GM23248 (cell line): Measurements from ENCODE around the gene LMX1B. TPM values are rescaled to one million over a fixed set of nuclear protein-coding genes. Genes with fewer than 3 reads are reported as not detected.
A peak's percentile ranks its signal among the peaks of the same experiment; 100 is the strongest.

ENCODE experiments used
- DNase-seq: peaks from one replicate; pipeline ENCODE4 v3.0.0-alpha.2; 2015
- H2AFZ ChIP-seq: fragments of 200-600 bp; sonication (generic); 2 replicates; pipeline ENCODE4 v1.6.1; 2016; ENCODE audit warnings: antibody characterized with exemption
- H3F3A ChIP-seq: fragments of 200-600 bp; sonication (generic); 2 replicates; pipeline ENCODE4 v1.6.1; 2016; ENCODE audit warnings: mild to moderate bottlenecking, antibody characterized with exemption, mixed run types; ENCODE audit not compliant: insufficient read depth
- H3K27ac ChIP-seq: fragments of 200-600 bp; sonication (generic); 2 replicates; pipeline ENCODE4 v1.5.1; 2016; ENCODE audit warnings: mild to moderate bottlenecking
- H3K27me3 ChIP-seq: fragments of 200-600 bp; sonication (generic); replicated peaks from 2 replicates; pipeline ENCODE4 v1.6.1; 2016; ENCODE audit warnings: mild to moderate bottlenecking; ENCODE audit not compliant: insufficient read depth
- H3K36me3 ChIP-seq: fragments of 200-600 bp; sonication (generic); 2 replicates; pipeline ENCODE4 v1.6.1; 2016; ENCODE audit warnings: low read depth, mild to moderate bottlenecking
- H3K4me1 ChIP-seq: fragments of 200-600 bp; sonication (generic); 2 replicates; pipeline ENCODE4 v1.6.1; 2016; ENCODE audit warnings: mild to moderate bottlenecking; ENCODE audit not compliant: insufficient read depth
- H3K4me2 ChIP-seq: fragments of 200-600 bp; sonication (generic); one replicate; pipeline ENCODE4 v1.6.1; 2016; ENCODE audit warnings: mild to moderate bottlenecking; ENCODE audit not compliant: unreplicated experiment
- H3K4me3 ChIP-seq: fragments of 200-600 bp; sonication (generic); 2 replicates; pipeline ENCODE4 v1.5.1; 2016; ENCODE audit warnings: mild to moderate bottlenecking
- H3K79me2 ChIP-seq: fragments of 200-600 bp; sonication (generic); 2 replicates; pipeline ENCODE4 v1.6.1; 2016; ENCODE audit warnings: mild to moderate bottlenecking; ENCODE audit not compliant: insufficient read depth
- H3K9ac ChIP-seq: fragments of 200-600 bp; sonication (generic); 2 replicates; pipeline ENCODE4 v1.6.1; 2016; ENCODE audit warnings: mild to moderate bottlenecking
- H3K9me2 ChIP-seq: fragments of 200-600 bp; sonication (generic); 2 replicates; pipeline ENCODE4 v1.6.1; 2016; ENCODE audit warnings: mixed run types, mild to moderate bottlenecking, moderate library complexity; ENCODE audit not compliant: insufficient read depth
- H3K9me3 ChIP-seq: fragments of 200-600 bp; sonication (generic); one replicate; pipeline ENCODE4 v1.6.1; 2017; ENCODE audit warnings: low read depth
- H4K20me1 ChIP-seq: fragments of 200-600 bp; sonication (generic); 2 replicates; pipeline ENCODE4 v1.6.0; 2016; ENCODE audit not compliant: insufficient read depth
- EZH2 ChIP-seq: fragments of 200-600 bp; sonication (generic); IDR thresholded peaks from 2 replicates; pipeline ENCODE4 v1.6.1; 2018; ENCODE audit warnings: antibody characterized with exemption, mild to moderate bottlenecking; ENCODE audit not compliant: insufficient read depth, poor library complexity, severe bottlenecking
- EZH2phosphoT487 ChIP-seq: fragments of 200-600 bp; sonication (generic); IDR thresholded peaks from 2 replicates; pipeline ENCODE4 v1.6.1; 2018; ENCODE audit warnings: antibody characterized with exemption, moderate library complexity, mild to moderate bottlenecking, low read depth; ENCODE audit not compliant: insufficient read depth
- whole genome bisulfite sequencing, 2 experiments: methylation state at CpG; one replicate each; pipeline ENCODE4 v1.1.6; 2015 to 2017; ENCODE audit warnings: low lambda C conversion rate in 2 of 2, low coverage in 1 of 2; ENCODE audit errors: missing lambda C conversion rate in 2 of 2; 5-methylcytosine and 5-hydroxymethylcytosine counted together
- in situ Hi-C: fragments of 300-500 bp; cut with MboI; formaldehyde crosslinking; loops from 2 replicates; pipeline ENCODE4 v1.15.0; 2020
- polyA plus RNA-seq: library from polyadenylated mRNA; unstranded; fragments of >200 nt; fragmentation: Nextera tagmentation; extraction: Ambion mirVana; gene quantifications from 2 replicates; pipeline ENCODE4 v1.2.1, GENCODE V29; 2016
- total RNA-seq: library from RNA; depleted of rRNA; stranded (reverse); fragments of >200 nt; shearing (Covaris generic); gene quantifications from 2 replicates; pipeline ENCODE4 v1.2.3, GENCODE V29; 2014

The LMX1B gene
- total and polyA plus RNA-seq, 2 experiments from 2014 or later, result not detected

GRCh38 chr9:126687930-126688461 lies 74.3 kb downstream of the LMX1B start:
- DNase-seq, result no peak
- no peaks in the 10 kb centered on the region for H3K9me2 ChIP-seq
- no peak overlapping the region for H3K9ac ChIP-seq
- no peak overlapping the region for H3K4me3 ChIP-seq
- no peaks in the 10 kb centered on the region for H3K9me3 ChIP-seq
- WGBS, 2 experiments, result 90 to 91% methylated on average over 18 to 20 of the region's 20 CpGs
- peaks cover 32% of the 10 kb centered on the region for H3K27me3 ChIP-seq
- no peak overlapping the region for H3K4me2 ChIP-seq
- in situ Hi-C loops, result no loop called here
- no peaks in the 10 kb centered on the region for H3K36me3 ChIP-seq
- no peaks in the 10 kb centered on the region for H3K4me1 ChIP-seq
- no peaks in the 10 kb centered on the region for H3F3A ChIP-seq
- no peak overlapping the region for H2AFZ ChIP-seq
- H3K79me2 ChIP-seq, result no peaks in the 10 kb centered on the region
- no peak overlapping the region for H3K27ac ChIP-seq
- H4K20me1 ChIP-seq, result no peaks in the 10 kb centered on the region
- TF ChIP-seq EZH2phosphoT487 (no peak), EZH2 (no peak)

- WGBS, 2 experiments, result 52 to 61% methylated on average over 3 of the region's 3 CpGs
Observed at GRCh38 chr9:126688617-126689016, 74.9 kb downstream of the LMX1B start.

GRCh38 chr9:126689027-126689825 lies 75.5 kb downstream of the LMX1B start:
- Histone ChIP-seq H3K4me2 (no peak overlapping the region), H3K27me3 (peaks cover 20% of the 10 kb centered on the region)

More at GRCh38 chr9:126688617-126689016, 74.9 kb downstream of the LMX1B start:
- H3K27me3 ChIP-seq, result peaks cover 26% of the 10 kb centered on the region
- H3K4me3 ChIP-seq, result no peak overlapping the region
- H3K9ac ChIP-seq, result no peak overlapping the region
- no peaks in the 10 kb centered on the region for H3K79me2 ChIP-seq
- H4K20me1 ChIP-seq, result no peaks in the 10 kb centered on the region
- H3K4me1 ChIP-seq, result no peaks in the 10 kb centered on the region
- no peak overlapping the region for H2AFZ ChIP-seq
- H3K4me2 ChIP-seq, result no peak overlapping the region
- no peaks in the 10 kb centered on the region for H3K36me3 ChIP-seq
- H3K9me3 ChIP-seq, result no peaks in the 10 kb centered on the region
- no peak for DNase-seq
- TF ChIP-seq EZH2phosphoT487 (no peak), EZH2 (no peak)
- no peaks in the 10 kb centered on the region for H3F3A ChIP-seq
- in situ Hi-C loops, result no loop called here
- H3K27ac ChIP-seq, result no peak overlapping the region
- no peaks in the 10 kb centered on the region for H3K9me2 ChIP-seq

GRCh38 chr9:126690431-126691051 lies 76.8 kb downstream of the LMX1B start:
- no peaks in the 10 kb centered on the region for H4K20me1 ChIP-seq
- H3K27me3 ChIP-seq, result peaks cover 12% of the 10 kb centered on the region
- no peak overlapping the region for H3K4me2 ChIP-seq
- H3K27ac ChIP-seq, result no peak overlapping the region
- TF ChIP-seq EZH2phosphoT487 (no peak), EZH2 (no peak)
- H3K36me3 ChIP-seq, result no peaks in the 10 kb centered on the region
- H3K9ac ChIP-seq, result no peak overlapping the region
- H3K9me2 ChIP-seq, result no peaks in the 10 kb centered on the region
- no peaks in the 10 kb centered on the region for H3K9me3 ChIP-seq
- peak; percentile 37 for DNase-seq
- no peaks in the 10 kb centered on the region for H3F3A ChIP-seq
- in situ Hi-C loops, result no loop called here
- 63% methylated on average over 22 to 25 of the region's 25 CpGs for WGBS, 2 experiments
- H3K79me2 ChIP-seq, result no peaks in the 10 kb centered on the region
- no peaks in the 10 kb centered on the region for H3K4me1 ChIP-seq
- H3K4me3 ChIP-seq, result no peak overlapping the region
- no peak overlapping the region for H2AFZ ChIP-seq

More at GRCh38 chr9:126689027-126689825, 75.5 kb downstream of the LMX1B start:
- Histone ChIP-seq H3K4me1 (no peaks in the 10 kb centered on the region), H4K20me1 (no peaks in the 10 kb centered on the region), H3K9ac (no peak overlapping the region), H3F3A (no peaks in the 10 kb centered on the region), H3K36me3 (no peaks in the 10 kb centered on the region), H3K4me3 (no peak overlapping the region), H3K9me3 (no peaks in the 10 kb centered on the region), H3K79me2 (no peaks in the 10 kb centered on the region), H2AFZ (no peak overlapping the region), H3K9me2 (no peaks in the 10 kb centered on the region), H3K27ac (no peak overlapping the region)
- no peak for DNase-seq
- 32% methylated on average over 24 of the region's 24 CpGs for WGBS, 2 experiments
- no peak for TF ChIP-seq EZH2phosphoT487
- TF ChIP-seq EZH2, result no peak
- in situ Hi-C loops, result no loop called here
